H1 (cell line): ENCODE data around the gene STAMBP. TPM values are rescaled to one million over a fixed set of nuclear protein-coding genes. Genes with fewer than 3 reads are reported as not detected.

Experiments
- CTCF ChIA-PET: fragments of 300-600 bp; sonication (Branson Sonifier 250); formaldehyde crosslinking; loops from one replicate; lab custom pipeline; 2021; ENCODE audit not compliant: partially characterized antibody; lab: Charles Lee
- POLR2A ChIA-PET: fragments of 300-600 bp; sonication (Branson Sonifier 250); formaldehyde crosslinking; loops from one replicate; lab custom pipeline; 2021; ENCODE audit warnings: inconsistent platforms; ENCODE audit not compliant: partially characterized antibody; lab: Charles Lee
- DNase-seq, 2 experiments: peaks; one replicate each; pipeline versions ENCODE4 v3.0.0 to v3.0.0-alpha.2; 2010 to 2022; ENCODE audit warnings: low spot score in 2 of 2, low read depth in 1 of 2, mixed read lengths in 1 of 2
- FAIRE-seq: peaks from 2 replicates; lab custom pipeline; 2011; peaks lifted over from hg19 to GRCh38; lab: Jason Lieb, UNC
- H2AFZ ChIP-seq: 2 replicates; pipeline ENCODE4 v1.8.1; 2012; ENCODE audit warnings: low read length, inconsistent platforms
- H2AK5ac ChIP-seq: 2 replicates; pipeline ENCODE4 v1.6.1; 2013; ENCODE audit warnings: low read depth, low read length
- H2BK120ac ChIP-seq: replicated peaks from 2 replicates; pipeline ENCODE3; 2013; ENCODE audit warnings: low read depth, low read length, inconsistent platforms
- H2BK12ac ChIP-seq: 2 replicates; pipeline ENCODE4 v1.6.1; 2013; ENCODE audit warnings: low read depth, low read length
- H2BK15ac ChIP-seq: 2 replicates; pipeline ENCODE4 v1.6.1; 2013; ENCODE audit warnings: low read length
- H2BK20ac ChIP-seq: 2 replicates; pipeline ENCODE4 v1.6.1; 2013; ENCODE audit warnings: low read length
- H2BK5ac ChIP-seq: 2 replicates; pipeline ENCODE4 v1.6.1; 2013; ENCODE audit warnings: low read depth, low read length
- H3K14ac ChIP-seq: 2 replicates; pipeline ENCODE4 v1.6.1; 2013; ENCODE audit warnings: inconsistent platforms; ENCODE audit not compliant: insufficient read length
- H3K18ac ChIP-seq: 2 replicates; pipeline ENCODE4 v1.6.1; 2013; ENCODE audit warnings: low read length; ENCODE audit errors: extremely low read depth
- H3K23ac ChIP-seq: 2 replicates; pipeline ENCODE4 v1.6.1; 2013; ENCODE audit warnings: inconsistent platforms; ENCODE audit not compliant: insufficient read length
- H3K23me2 ChIP-seq: 2 replicates; pipeline ENCODE4 v1.6.1; 2013; ENCODE audit warnings: low read depth, low read length
- H3K27ac ChIP-seq: 2 replicates; pipeline ENCODE4 v1.6.1; 2011; ENCODE audit warnings: low read depth, low read length, inconsistent platforms
- H3K27me3 ChIP-seq, 4 experiments: replicated peaks in 1 of 4; 1 replicate in 1 of 4; 2 replicates in 3 of 4; pipeline versions ENCODE4 v1.6.1 to v1.8.1; 2011 to 2013; ENCODE audit warnings: low read length in 3 of 4, mild to moderate bottlenecking in 3 of 4, inconsistent platforms in 2 of 4, mixed read lengths in 2 of 4, moderate library complexity in 1 of 4; ENCODE audit not compliant: control insufficient read depth in 3 of 4, insufficient read depth in 3 of 4; ENCODE audit errors: extremely low read depth in 1 of 4
- H3K36me3 ChIP-seq, 4 experiments: 2 replicates each; pipeline versions ENCODE4 v1.6.1 to v1.8.1; 2011 to 2013; ENCODE audit warnings: mild to moderate bottlenecking in 4 of 4, low read length in 3 of 4, moderate library complexity in 2 of 4, control low read depth in 1 of 4, inconsistent platforms in 1 of 4; ENCODE audit not compliant: insufficient read depth in 4 of 4, control insufficient read depth in 2 of 4
- H3K4ac ChIP-seq: replicated peaks from 2 replicates; pipeline ENCODE3; 2013; ENCODE audit warnings: low read length, low read depth, mixed read lengths, inconsistent platforms; ENCODE audit not compliant: insufficient read length
- H3K4me1 ChIP-seq, 4 experiments: replicated peaks in 1 of 4; 1 replicate in 1 of 4; 2 replicates in 3 of 4; pipeline versions ENCODE4 v1.6.1 to v1.8.1; 2011 to 2013; ENCODE audit warnings: low read length in 3 of 4, inconsistent platforms in 2 of 4, mixed read lengths in 1 of 4; ENCODE audit not compliant: insufficient read depth in 4 of 4, control insufficient read depth in 3 of 4
- H3K4me2 ChIP-seq, 2 experiments: 2 replicates each; pipeline versions ENCODE4 v1.6.1 to v1.8.1; 2011 to 2013; ENCODE audit warnings: low read depth in 2 of 2, low read length in 2 of 2, control low read depth in 1 of 2, inconsistent platforms in 1 of 2, mild to moderate bottlenecking in 1 of 2; ENCODE audit not compliant: insufficient read depth in 1 of 2
- H3K4me3 ChIP-seq, 4 experiments: fragments of 200-600, 300-600 bp in 1 of 4; sonication (generic), shearing (Covaris generic), sonication (Bioruptor Twin) in 1 of 4; 2 replicates each; pipeline versions ENCODE4 v1.5.1 to v1.8.1; 2011 to 2016; ENCODE audit warnings: low read length in 4 of 4, low read depth in 3 of 4, control low read depth in 2 of 4, inconsistent platforms in 2 of 4, mild to moderate bottlenecking in 2 of 4, mixed read lengths in 1 of 4, moderate library complexity in 1 of 4; ENCODE audit not compliant: insufficient read depth in 2 of 4; ENCODE audit errors: extremely low read depth in 1 of 4
- H3K56ac ChIP-seq: replicated peaks from 2 replicates; pipeline ENCODE3; 2013; ENCODE audit warnings: low read depth, mild to moderate bottlenecking, mixed read lengths, low read length, inconsistent platforms; ENCODE audit not compliant: insufficient read length
- H3K79me1 ChIP-seq: 2 replicates; pipeline ENCODE4 v1.6.1; 2013; ENCODE audit warnings: low read depth, low read length, control low read depth
- H3K79me2 ChIP-seq, 2 experiments: 2 replicates each; pipeline versions ENCODE4 v1.6.1 to v1.8.1; 2012 to 2013; ENCODE audit warnings: low read length in 2 of 2, mild to moderate bottlenecking in 2 of 2, inconsistent platforms in 1 of 2; ENCODE audit not compliant: insufficient read depth in 2 of 2, control insufficient read depth in 1 of 2
- H3K9ac ChIP-seq, 4 experiments: replicated peaks in 1 of 4; 1 replicate in 1 of 4; 2 replicates in 3 of 4; pipeline versions ENCODE4 v1.6.1 to v1.8.1; 2011 to 2013; ENCODE audit warnings: low read depth in 3 of 4, low read length in 3 of 4, control low read depth in 2 of 4, mild to moderate bottlenecking in 2 of 4, moderate library complexity in 2 of 4, inconsistent platforms in 1 of 4; ENCODE audit errors: extremely low read depth in 1 of 4
- H3K9me3 ChIP-seq, 2 experiments: 2 replicates each; pipeline versions ENCODE4 v1.6.1 to v1.8.1; 2012 to 2013; ENCODE audit warnings: mild to moderate bottlenecking in 2 of 2, moderate library complexity in 2 of 2, control low read depth in 1 of 2, inconsistent platforms in 1 of 2, low read depth in 1 of 2, low read length in 1 of 2, mixed read lengths in 1 of 2; ENCODE audit not compliant: insufficient read depth in 2 of 2
- H4K20me1 ChIP-seq, 2 experiments: replicated peaks in 1 of 2; 2 replicates each; pipeline versions ENCODE3 to v1.8.1; 2011 to 2013; ENCODE audit warnings: inconsistent platforms in 2 of 2, low read length in 2 of 2, mild to moderate bottlenecking in 1 of 2; ENCODE audit not compliant: insufficient read depth in 2 of 2, control insufficient read depth in 1 of 2
- H4K5ac ChIP-seq: 2 replicates; pipeline ENCODE4 v1.6.1; 2013; ENCODE audit warnings: low read length, low read depth, mixed read lengths, inconsistent platforms; ENCODE audit not compliant: insufficient read length
- H4K8ac ChIP-seq: 2 replicates; pipeline ENCODE4 v1.8.0; 2013; ENCODE audit warnings: mild to moderate bottlenecking, moderate library complexity, low read length, inconsistent platforms; ENCODE audit not compliant: insufficient read depth; ENCODE audit errors: extremely low read depth
- H4K91ac ChIP-seq: replicated peaks from 2 replicates; pipeline ENCODE3; 2013; ENCODE audit warnings: low read length, mixed read lengths, inconsistent platforms; ENCODE audit not compliant: insufficient read length
- BACH1 ChIP-seq: IDR thresholded peaks from 2 replicates; pipeline ENCODE4 v1.6.1; 2012; ENCODE audit warnings: low read length, improper control_type of control experiment
- BCL11A ChIP-seq, 2 experiments: IDR thresholded peaks; one replicate each; pipeline ENCODE4 v1.6.1; 2011; ENCODE audit warnings: low read depth in 2 of 2, low read length in 2 of 2, mild to moderate bottlenecking in 2 of 2
- GTF2F1 ChIP-seq: IDR thresholded peaks from 2 replicates; pipeline ENCODE4 v1.6.1; 2012; ENCODE audit warnings: low read depth, low read length, improper control_type of control experiment, borderline replicate concordance
- POLR2AphosphoS5 ChIP-seq: IDR thresholded peaks from 2 replicates; pipeline ENCODE4 v1.6.1; 2011; ENCODE audit warnings: low read depth, low read length
- SIN3A ChIP-seq, 2 experiments: IDR thresholded peaks in 1 of 2; conservative IDR thresholded peaks in 1 of 2; 2 replicates each; pipeline ENCODE4 v1.6.1; 2011 to 2012; ENCODE audit warnings: low read length in 2 of 2, improper control_type of control experiment in 1 of 2, low read depth in 1 of 2, mild to moderate bottlenecking in 1 of 2
- SRF ChIP-seq: IDR thresholded peaks from 2 replicates; pipeline ENCODE4 v1.6.1; 2011; ENCODE audit warnings: mild to moderate bottlenecking, low read depth, low read length, moderate library complexity
- USF2 ChIP-seq: IDR thresholded peaks from 2 replicates; pipeline ENCODE4 v1.6.1; 2011; ENCODE audit warnings: low read length, improper control_type of control experiment
- polyA plus RNA-seq, 7 experiments: library from polyadenylated mRNA; depleted of rRNA in 3 of 7; stranded (reverse) in 5 of 7; unstranded in 2 of 7; fragments of >200 nt in 5 of 7; fragments of 200-250 nt in 2 of 7; gene quantifications; 1 replicate in 5 of 7; 2 replicates in 1 of 7; 4 replicates in 1 of 7; pipeline versions ENCODE4 v1.2.1 to v1.2.3, GENCODE V29; 2011 to 2013; ENCODE audit warnings: missing spikeins in 2 of 7, mixed read lengths in 2 of 7
- total RNA-seq: library from RNA; stranded (reverse); fragmentation: NEBNext Ultra II Directional; extraction: Animal tissue kit (Norgen Biotek cat#: 25700); gene quantifications from 2 replicates; pipeline ENCODE4 v1.2.1, GENCODE V29; 2021

STAMBP gene
- total and polyA plus RNA-seq, 2 of the 8 experiments (the other 6 are each of a cell fraction or from before 2014, with no cell fraction given), result 35.8 to 49.7 TPM

DNA sequence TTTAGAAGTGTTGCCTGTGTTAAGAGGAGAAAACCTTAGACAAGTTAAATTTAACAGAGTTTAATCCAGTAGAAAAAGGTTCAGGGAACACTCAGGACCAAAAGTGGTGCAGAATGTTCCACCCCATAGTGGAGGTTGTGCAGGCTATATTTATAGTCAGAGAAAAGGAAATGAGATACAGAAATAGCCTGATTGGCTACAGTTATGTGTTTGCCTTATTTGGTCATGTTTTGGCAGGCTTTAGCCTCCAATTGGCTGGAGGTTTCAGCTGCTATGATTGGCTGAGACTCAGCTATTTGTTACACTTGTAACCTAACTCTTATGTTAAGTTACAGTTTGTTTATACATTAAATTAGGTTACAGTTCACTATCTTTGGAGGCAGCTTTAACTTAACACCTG is 4.2 kb downstream of the STAMBP start:
- DNase-seq, result no peak
- Histone ChIP-seq H3K9me3 (no peaks in the 10 kb centered on the region), H3K79me2 (peaks cover 0 to 26% of the 10 kb centered on the region in 2 experiments; a peak in 2 of 4 replicates), H3K27me3 (no peaks in the 10 kb centered on the region), H2AK5ac (no peak overlapping the region), H3K4ac (no peak overlapping the region), H2BK15ac (no peak overlapping the region), H2BK120ac (no peak overlapping the region), H3K4me3 (no peak overlapping the region), H2BK5ac (no peak overlapping the region), H3K27ac (no peak overlapping the region), H4K8ac (no peak overlapping the region), H3K79me1 (peaks cover 11% of the 10 kb centered on the region; the same call in 1 of the 2 replicates), H3K36me3 (peaks cover 0 to 31% (median 11%) of the 10 kb centered on the region in 4 experiments; a peak in 6 of 8 replicates), H2BK20ac (no peak overlapping the region), H3K4me2 (no peak overlapping the region), H3K4me1 (no peaks in the 10 kb centered on the region; a peak in 2 of 7 replicates), H4K20me1 (peaks cover 0 to 2% of the 10 kb centered on the region in 2 experiments), H4K5ac (no peak overlapping the region), H3K9ac (no peak overlapping the region), H3K18ac (no peak overlapping the region), H3K23ac (no peak overlapping the region), H2BK12ac (no peak overlapping the region), H3K23me2 (peaks cover 5% of the 10 kb centered on the region), H3K14ac (no peak overlapping the region), H4K91ac (no peak overlapping the region), H2AFZ (no peak overlapping the region), H3K56ac (no peak overlapping the region)
- ChIA-PET CTCF (interaction anchor here (2.4 kb wide), 1 partner anchor 9 kb away, joined by 8 read pairs; no protein-coding TSS in a partner anchor), POLR2A (interaction anchor here (0.6 kb wide), 1 partner anchor 69 kb away, joined by 3 read pairs; no protein-coding TSS in a partner anchor)
- no peak for FAIRE-seq
- no peak for TF ChIP-seq BACH1
- no peak for TF ChIP-seq SIN3A (conservative IDR thresholded peaks at IDR 0.05 in 1 of 2, IDR thresholded peaks at IDR 0.05 in 1 of 2; ENCODE audit: low read depth in 1 of 2, low read length in 2 of 2)
- no peak for TF ChIP-seq BCL11A (IDR thresholded peaks at IDR 0.05; ENCODE audit: low read depth in 2 of 2, low read length in 2 of 2)
- no peak for TF ChIP-seq GTF2F1
- TF ChIP-seq SRF, result peak; percentile 97
- no peak for TF ChIP-seq USF2
- no peak for TF ChIP-seq POLR2AphosphoS5
